BJ (cell line): Measurements from ENCODE around the gene COL23A1. TPM values are rescaled to one million over a fixed set of nuclear protein-coding genes. Genes with fewer than 3 reads are reported as not detected.

Experiments used
- CTCF ChIA-PET: fragments of 350-600 bp; formaldehyde crosslinking; extraction: SDS; loops from one replicate; lab custom pipeline; 2021; ENCODE audit warnings: antibody characterized with exemption, inconsistent platforms; lab: Yijun Ruan, JAX
- POLR2A ChIA-PET: fragments of 300-600 bp; sonication (Branson Sonifier 250); formaldehyde crosslinking; extraction: SDS; loops from one replicate; lab custom pipeline; 2021; ENCODE audit warnings: antibody characterized with exemption; lab: Charles Lee
- DNase-seq: peaks from one replicate; pipeline ENCODE4 v3.0.0-alpha.2; 2011; ENCODE audit warnings: low read depth
- H3K27me3 ChIP-seq: 2 replicates; pipeline ENCODE4 v1.6.0; 2011; ENCODE audit warnings: low read length; ENCODE audit not compliant: control insufficient read depth, insufficient read depth
- H3K36me3 ChIP-seq: 2 replicates; pipeline ENCODE4 v1.5.1; 2011; ENCODE audit warnings: low read length; ENCODE audit not compliant: control insufficient read depth, insufficient read depth
- H3K4me3 ChIP-seq: 2 replicates; pipeline ENCODE4 v1.5.1; 2011; ENCODE audit warnings: low read depth, mild to moderate bottlenecking, control low read depth, low read length
- CTCF ChIP-seq: IDR thresholded peaks from 2 replicates; pipeline ENCODE4 v1.5.1; 2011; ENCODE audit warnings: low read depth, mild to moderate bottlenecking, control low read depth, inconsistent platforms, low read length, moderate library complexity; ENCODE audit not compliant: insufficient read depth
- polyA plus RNA-seq: library from polyadenylated mRNA; depleted of rRNA; stranded (reverse); fragments of >200 nt; gene quantifications from 2 replicates; pipeline ENCODE4 v1.2.3, GENCODE V29; 2011

The COL23A1 gene
- polyA plus RNA-seq, 1 experiment: not detected

- no peak for DNase-seq
- ChIA-PET POLR2A (no interaction called here), CTCF (no interaction called here)
- H3K27me3 ChIP-seq: no peaks in the 10 kb centered on the region
- no peak overlapping the region for H3K4me3 ChIP-seq
- TF ChIP-seq CTCF: no peak
- H3K36me3 ChIP-seq: no peaks in the 10 kb centered on the region
Observed at GRCh38 chr5:178416206-178416882, 173.8 kb downstream of the COL23A1 start.

- no peak for DNase-seq
- H3K4me3 ChIP-seq: no peak overlapping the region
- H3K27me3 ChIP-seq: no peaks in the 10 kb centered on the region
- CTCF ChIA-PET: no interaction called here
- TF ChIP-seq CTCF: no peak
- H3K36me3 ChIP-seq: no peaks in the 10 kb centered on the region
- POLR2A ChIA-PET: no interaction called here
Observed at GRCh38 chr5:178415353-178415752, 174.8 kb downstream of the COL23A1 start.

GRCh38 chr5:178413988-178414387 is 176.2 kb downstream of the COL23A1 start:
- ChIA-PET CTCF (interaction anchor here (0.7 kb wide), 1 partner anchor 406 kb away, joined by 4 read pairs; no protein-coding TSS in a partner anchor), POLR2A (no interaction called here)
- Histone ChIP-seq H3K27me3 (no peaks in the 10 kb centered on the region), H3K36me3 (no peaks in the 10 kb centered on the region), H3K4me3 (no peak overlapping the region)
- no peak for DNase-seq
- TF ChIP-seq CTCF: no peak

GRCh38 chr5:178411083-178411482 is 179.1 kb downstream of the COL23A1 start:
- ChIA-PET CTCF (no interaction called here), POLR2A (no interaction called here)
- no peaks in the 10 kb centered on the region for H3K27me3 ChIP-seq
- TF ChIP-seq CTCF: no peak
- no peaks in the 10 kb centered on the region for H3K36me3 ChIP-seq
- no peak for DNase-seq
- H3K4me3 ChIP-seq: no peak overlapping the region

GRCh38 chr5:178407646-178408045 is 182.5 kb downstream of the COL23A1 start:
- POLR2A ChIA-PET: no interaction called here
- Histone ChIP-seq H3K4me3 (no peak overlapping the region), H3K27me3 (no peaks in the 10 kb centered on the region), H3K36me3 (no peaks in the 10 kb centered on the region)
- CTCF ChIA-PET: interaction anchor here (0.6 kb wide), 1 partner anchor 74 kb away, joined by 3 read pairs; no protein-coding TSS in a partner anchor
- no peak for DNase-seq
- TF ChIP-seq CTCF: no peak
